ENCODE data around the gene TNFRSF8. TPM values are rescaled to one million over a fixed set of nuclear protein-coding genes. Genes with fewer than 3 reads are reported as not detected.
A peak's percentile ranks its signal among the peaks of the same experiment; 100 is the strongest.

The TNFRSF8 gene
- total and polyA plus RNA-seq, 9 of the 15 experiments (the other 6 are each of a cell fraction or from before 2014, with no cell fraction given), result 3.5 to 38.4 (median 17.1) TPM

DNA sequence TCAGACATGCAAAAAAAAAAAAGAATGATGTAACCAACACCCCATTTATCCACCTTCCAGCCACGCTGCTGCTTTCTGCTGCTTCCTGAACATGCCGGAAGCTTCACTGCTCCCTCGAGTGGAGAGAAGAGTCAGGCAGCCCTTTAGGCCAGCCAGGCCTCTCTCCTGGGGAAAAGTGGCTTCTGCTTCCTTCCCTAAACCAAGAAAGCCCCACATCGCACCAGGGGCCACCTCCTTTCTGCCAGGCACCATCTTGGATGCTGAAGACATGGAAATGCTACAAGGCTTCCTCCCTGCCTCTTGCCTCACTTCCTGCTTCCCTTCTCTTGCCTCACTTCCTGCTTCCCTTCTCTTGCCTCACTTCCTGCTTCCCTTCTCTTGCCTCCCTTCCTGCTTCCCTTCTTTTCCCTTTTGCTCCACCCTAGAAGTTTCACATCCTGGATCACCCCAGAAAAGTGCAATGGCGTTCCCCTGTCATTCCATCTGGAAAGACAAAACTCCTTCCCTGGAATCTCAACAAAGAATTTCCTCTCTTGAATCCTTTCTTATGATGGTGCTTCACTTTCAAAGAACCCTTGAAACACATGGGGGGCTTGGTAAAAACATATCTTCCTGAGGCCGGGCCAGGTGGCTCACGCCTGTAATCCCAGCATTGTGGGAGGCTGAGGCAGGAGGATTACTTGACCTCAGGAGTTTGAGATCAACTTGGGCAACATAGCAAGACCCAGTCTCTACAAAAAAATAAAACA lies 18.7 kb downstream of the TNFRSF8 start (continued):
- peak; percentile 46; the same call in 1 of the 2 replicates for TF ChIP-seq EP400 (IDR thresholded peaks at IDR 0.05)
- TF ChIP-seq CREB1 (IDR thresholded peaks at IDR 0.05), result peak; percentile 40; the same call in 1 of the 2 replicates
- TF ChIP-seq CREB1 (CRISPR knock-in tag; IDR thresholded peaks at IDR 0.05), result no peak
- peak; percentile 63 for TF ChIP-seq POLR2B (IDR thresholded peaks at IDR 0.05; ENCODE audit: low read depth, partially characterized antibody)
- peak; percentile 19; the same call in 1 of the 2 replicates for TF ChIP-seq JUND (IDR thresholded peaks at IDR 0.05; ENCODE audit: borderline replicate concordance, low read depth, low read length)
- no peak for TF ChIP-seq JUND (tag; IDR thresholded peaks at IDR 0.05; ENCODE audit: borderline replicate concordance, low read depth, low read length)
- TF ChIP-seq YY1 (IDR thresholded peaks at IDR 0.05; ENCODE audit: borderline replicate concordance in 1 of 3, control insufficient read depth in 1 of 3, extremely low read depth in 1 of 3, insufficient read depth in 3 of 3, insufficient read length in 1 of 3, insufficient replicate concordance in 2 of 3, low read depth in 1 of 3, low read length in 2 of 3), result peak; percentile 51 to 89 (median 69)
- 0 out of 2 replicates have a peak, but pooled peaks have one; percentile 45 for TF ChIP-seq ATF7 (IDR thresholded peaks at IDR 0.05)
- TF ChIP-seq, protein P1, sequence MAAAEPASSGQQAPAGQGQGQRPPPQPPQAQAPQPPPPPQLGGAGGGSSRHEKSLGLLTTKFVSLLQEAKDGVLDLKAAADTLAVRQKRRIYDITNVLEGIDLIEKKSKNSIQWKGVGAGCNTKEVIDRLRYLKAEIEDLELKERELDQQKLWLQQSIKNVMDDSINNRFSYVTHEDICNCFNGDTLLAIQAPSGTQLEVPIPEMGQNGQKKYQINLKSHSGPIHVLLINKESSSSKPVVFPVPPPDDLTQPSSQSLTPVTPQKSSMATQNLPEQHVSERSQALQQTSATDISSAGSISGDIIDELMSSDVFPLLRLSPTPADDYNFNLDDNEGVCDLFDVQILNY (CRISPR knock-in tag; IDR thresholded peaks at IDR 0.05), result peak; percentile 33; the same call in 1 of the 2 replicates
- no peak for TF ChIP-seq KDM5B (IDR thresholded peaks at IDR 0.05; ENCODE audit: insufficient replicate concordance, low read depth, low read length)
- TF ChIP-seq FOXK2 (conservative IDR thresholded peaks at IDR 0.05 in 1 of 2, IDR thresholded peaks at IDR 0.05 in 1 of 2; ENCODE audit: low read depth in 2 of 2), result peak; percentile 47 to 71; a peak in 2 of 4 replicates
- TF ChIP-seq, protein P2, sequence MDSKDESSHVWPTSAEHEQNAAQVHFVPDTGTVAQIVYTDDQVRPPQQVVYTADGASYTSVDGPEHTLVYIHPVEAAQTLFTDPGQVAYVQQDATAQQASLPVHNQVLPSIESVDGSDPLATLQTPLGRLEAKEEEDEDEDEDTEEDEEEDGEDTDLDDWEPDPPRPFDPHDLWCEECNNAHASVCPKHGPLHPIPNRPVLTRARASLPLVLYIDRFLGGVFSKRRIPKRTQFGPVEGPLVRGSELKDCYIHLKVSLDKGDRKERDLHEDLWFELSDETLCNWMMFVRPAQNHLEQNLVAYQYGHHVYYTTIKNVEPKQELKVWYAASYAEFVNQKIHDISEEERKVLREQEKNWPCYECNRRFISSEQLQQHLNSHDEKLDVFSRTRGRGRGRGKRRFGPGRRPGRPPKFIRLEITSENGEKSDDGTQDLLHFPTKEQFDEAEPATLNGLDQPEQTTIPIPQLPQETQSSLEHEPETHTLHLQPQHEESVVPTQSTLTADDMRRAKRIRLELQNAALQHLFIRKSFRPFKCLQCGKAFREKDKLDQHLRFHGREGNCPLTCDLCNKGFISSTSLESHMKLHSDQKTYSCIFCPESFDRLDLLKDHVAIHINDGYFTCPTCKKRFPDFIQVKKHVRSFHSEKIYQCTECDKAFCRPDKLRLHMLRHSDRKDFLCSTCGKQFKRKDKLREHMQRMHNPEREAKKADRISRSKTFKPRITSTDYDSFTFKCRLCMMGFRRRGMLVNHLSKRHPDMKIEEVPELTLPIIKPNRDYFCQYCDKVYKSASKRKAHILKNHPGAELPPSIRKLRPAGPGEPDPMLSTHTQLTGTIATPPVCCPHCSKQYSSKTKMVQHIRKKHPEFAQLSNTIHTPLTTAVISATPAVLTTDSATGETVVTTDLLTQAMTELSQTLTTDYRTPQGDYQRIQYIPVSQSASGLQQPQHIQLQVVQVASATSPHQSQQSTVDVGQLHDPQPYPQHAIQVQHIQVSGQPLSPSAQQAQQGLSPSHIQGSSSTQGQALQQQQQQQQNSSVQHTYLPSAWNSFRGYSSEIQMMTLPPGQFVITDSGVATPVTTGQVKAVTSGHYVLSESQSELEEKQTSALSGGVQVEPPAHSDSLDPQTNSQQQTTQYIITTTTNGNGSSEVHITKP (IDR thresholded peaks at IDR 0.05; ENCODE audit: partially characterized antibody), result no peak
- TF ChIP-seq, protein P3, sequence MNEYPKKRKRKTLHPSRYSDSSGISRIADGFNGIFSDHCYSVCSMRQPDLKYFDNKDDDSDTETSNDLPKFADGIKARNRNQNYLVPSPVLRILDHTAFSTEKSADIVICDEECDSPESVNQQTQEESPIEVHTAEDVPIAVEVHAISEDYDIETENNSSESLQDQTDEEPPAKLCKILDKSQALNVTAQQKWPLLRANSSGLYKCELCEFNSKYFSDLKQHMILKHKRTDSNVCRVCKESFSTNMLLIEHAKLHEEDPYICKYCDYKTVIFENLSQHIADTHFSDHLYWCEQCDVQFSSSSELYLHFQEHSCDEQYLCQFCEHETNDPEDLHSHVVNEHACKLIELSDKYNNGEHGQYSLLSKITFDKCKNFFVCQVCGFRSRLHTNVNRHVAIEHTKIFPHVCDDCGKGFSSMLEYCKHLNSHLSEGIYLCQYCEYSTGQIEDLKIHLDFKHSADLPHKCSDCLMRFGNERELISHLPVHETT (CRISPR knock-in tag; conservative IDR thresholded peaks at IDR 0.05 in 1 of 2, IDR thresholded peaks at IDR 0.05 in 1 of 2), result 0 out of 4 replicates have a peak, but pooled peaks of 1 of the 2 experiments have one; percentile 64
- TF ChIP-seq, protein P4, sequence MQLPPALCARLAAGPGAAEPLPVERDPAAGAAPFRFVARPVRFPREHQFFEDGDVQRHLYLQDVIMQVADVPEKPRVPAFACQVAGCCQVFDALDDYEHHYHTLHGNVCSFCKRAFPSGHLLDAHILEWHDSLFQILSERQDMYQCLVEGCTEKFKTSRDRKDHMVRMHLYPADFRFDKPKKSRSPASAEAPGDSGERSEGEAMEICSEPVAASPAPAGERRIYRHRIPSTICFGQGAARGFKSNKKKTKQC (CRISPR knock-in tag; IDR thresholded peaks at IDR 0.05), result peak; percentile 36; the same call in 1 of the 2 replicates
- peak; percentile 48; the same call in 1 of the 2 replicates for TF ChIP-seq PHF8 (IDR thresholded peaks at IDR 0.05; ENCODE audit: borderline replicate concordance, low read length)
- no peak for TF ChIP-seq CHD2 (IDR thresholded peaks at IDR 0.05; ENCODE audit: low read depth, low read length)
- TF ChIP-seq NCOA1 (IDR thresholded peaks at IDR 0.05; ENCODE audit: low read depth), result 0 out of 2 replicates have a peak, but pooled peaks have one; percentile 60
- no peak for TF ChIP-seq KLF6 (CRISPR knock-in tag; IDR thresholded peaks at IDR 0.05; ENCODE audit: borderline replicate concordance)
- TF ChIP-seq POLR2H (tag; IDR thresholded peaks at IDR 0.05; ENCODE audit: low read depth), result no peak
